ENCODE results near the gene SHC3. TPM values are rescaled to one million over a fixed set of nuclear protein-coding genes. Genes with fewer than 3 reads are reported as not detected.

Gene SHC3
- total RNA-seq, 2 donors from 2014 or later, result 1.0 to 1.7 TPM

DNA sequence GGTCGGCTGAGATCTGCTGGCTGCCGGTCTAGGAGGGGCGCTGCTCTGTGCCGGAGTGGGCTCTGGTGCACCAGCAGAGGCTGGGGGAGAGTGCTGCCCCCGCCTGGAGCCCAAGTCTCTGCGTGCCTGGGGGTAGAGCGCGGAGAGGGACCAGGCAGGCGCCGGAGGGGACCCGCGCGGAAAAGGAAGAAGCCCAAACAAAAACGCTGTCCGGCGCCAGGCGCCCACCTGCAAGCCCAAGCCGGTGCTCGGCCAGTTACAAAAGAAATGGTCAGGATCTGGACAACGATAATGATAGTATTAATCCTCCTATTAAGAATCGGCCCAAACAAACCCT, 187.9 kb downstream of the SHC3 start:
- no peak for DNase-seq (ENCODE audit: low spot score)
- Histone ChIP-seq H3K27me3 (no peaks in the 10 kb centered on the region), H3K9me3 (no peaks in the 10 kb centered on the region), H3K27ac (peak overlapping the region; percentile 85 to 90), H3K36me3 (peaks cover 7% of the 10 kb centered on the region), H3K4me3 (peak overlapping the region; percentile 83 to 89), H3K4me1 (peaks cover 0 to 40% of the 10 kb centered on the region in 2 donors)
- TF ChIP-seq, protein P1, sequence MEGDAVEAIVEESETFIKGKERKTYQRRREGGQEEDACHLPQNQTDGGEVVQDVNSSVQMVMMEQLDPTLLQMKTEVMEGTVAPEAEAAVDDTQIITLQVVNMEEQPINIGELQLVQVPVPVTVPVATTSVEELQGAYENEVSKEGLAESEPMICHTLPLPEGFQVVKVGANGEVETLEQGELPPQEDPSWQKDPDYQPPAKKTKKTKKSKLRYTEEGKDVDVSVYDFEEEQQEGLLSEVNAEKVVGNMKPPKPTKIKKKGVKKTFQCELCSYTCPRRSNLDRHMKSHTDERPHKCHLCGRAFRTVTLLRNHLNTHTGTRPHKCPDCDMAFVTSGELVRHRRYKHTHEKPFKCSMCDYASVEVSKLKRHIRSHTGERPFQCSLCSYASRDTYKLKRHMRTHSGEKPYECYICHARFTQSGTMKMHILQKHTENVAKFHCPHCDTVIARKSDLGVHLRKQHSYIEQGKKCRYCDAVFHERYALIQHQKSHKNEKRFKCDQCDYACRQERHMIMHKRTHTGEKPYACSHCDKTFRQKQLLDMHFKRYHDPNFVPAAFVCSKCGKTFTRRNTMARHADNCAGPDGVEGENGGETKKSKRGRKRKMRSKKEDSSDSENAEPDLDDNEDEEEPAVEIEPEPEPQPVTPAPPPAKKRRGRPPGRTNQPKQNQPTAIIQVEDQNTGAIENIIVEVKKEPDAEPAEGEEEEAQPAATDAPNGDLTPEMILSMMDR (IDR thresholded peaks at IDR 0.05), result peak in 1 of 2 donors; percentile 53

DNA sequence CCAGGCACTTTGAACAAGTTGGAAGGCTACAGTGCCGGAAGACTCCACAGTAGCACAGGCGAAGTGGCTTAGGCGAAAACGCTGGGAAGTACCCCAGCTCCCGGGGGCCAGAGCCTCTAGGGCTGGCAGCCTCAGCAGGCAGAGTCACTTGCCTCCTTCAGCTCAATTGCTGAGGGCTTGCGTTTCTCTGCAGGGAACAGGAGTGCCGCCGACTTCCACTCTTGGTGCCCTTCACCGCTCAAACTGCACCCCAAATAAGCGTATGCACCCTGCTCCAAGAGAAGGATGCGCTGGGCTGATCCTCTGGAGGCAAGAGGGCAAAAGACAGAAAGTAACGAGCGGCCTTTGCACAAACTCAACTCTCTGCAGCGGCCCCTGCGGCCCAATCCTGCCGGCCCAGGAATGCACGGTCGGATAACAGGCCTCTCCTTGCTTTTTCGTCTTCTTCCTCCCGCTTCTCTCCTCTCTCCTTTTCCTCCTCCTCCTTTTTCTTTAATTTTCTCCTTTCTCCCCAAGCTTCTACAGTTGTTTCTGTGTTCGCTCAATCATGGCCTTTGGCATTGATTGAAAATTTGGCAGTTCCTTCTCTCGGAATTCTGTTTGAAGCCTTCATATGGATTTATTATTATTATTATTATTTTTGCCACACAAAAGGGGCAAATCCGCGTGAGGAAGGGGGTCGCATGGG, 188.4 kb downstream of the SHC3 start:
- peaks cover 2% of the 10 kb centered on the region for H3K36me3 ChIP-seq
- H3K4me1 ChIP-seq, result peaks cover 0 to 40% of the 10 kb centered on the region in 2 donors
- TF ChIP-seq, protein P1 (IDR thresholded peaks at IDR 0.05), result no peak
- peak overlapping the region; percentile 85 to 90 for H3K27ac ChIP-seq
- H3K4me3 ChIP-seq, result peak overlapping the region in 1 of 2 donors; percentile 83
- no peak for DNase-seq (ENCODE audit: low spot score)
- H3K9me3 ChIP-seq, result no peaks in the 10 kb centered on the region
- no peaks in the 10 kb centered on the region for H3K27me3 ChIP-seq

DNA sequence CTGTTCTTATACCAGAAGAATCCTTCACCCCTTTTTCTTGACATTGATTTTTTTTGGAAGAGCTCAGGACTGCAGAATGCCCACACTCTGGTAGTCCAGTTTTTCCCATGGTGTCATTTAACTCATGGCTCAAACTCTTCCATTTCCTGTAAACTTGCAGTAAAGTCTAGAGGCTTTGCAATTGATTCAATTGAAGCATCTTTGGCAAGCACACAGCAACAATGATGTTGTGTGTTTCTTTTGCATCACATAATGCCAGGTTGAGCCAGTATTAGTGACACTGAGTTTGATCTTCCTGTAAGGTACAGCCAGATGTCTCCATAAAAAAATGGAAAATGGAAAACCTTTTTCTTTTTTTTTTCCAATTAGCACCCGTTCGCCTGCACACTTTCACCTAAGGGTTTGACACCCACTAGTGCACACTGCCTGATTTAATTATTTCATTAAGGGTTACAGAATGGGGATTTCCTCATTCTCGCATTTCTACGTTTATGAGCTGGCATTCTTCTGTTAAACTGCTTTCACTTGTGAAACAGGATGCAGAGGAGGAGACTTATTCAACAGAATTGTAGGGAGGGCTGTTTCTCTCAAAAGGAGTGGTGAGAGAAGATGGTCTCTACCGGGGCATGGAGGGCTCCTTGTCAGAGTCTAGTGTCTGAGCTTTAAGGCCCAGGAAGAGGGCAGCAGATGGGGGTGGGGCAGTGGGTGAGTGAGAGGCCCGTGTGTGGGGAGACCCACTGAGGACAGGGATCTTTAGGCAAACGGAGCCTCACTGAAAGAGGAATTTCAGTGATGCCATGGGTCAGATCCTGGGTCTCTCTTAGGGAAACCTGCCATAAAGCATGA, 189.6 kb downstream of the SHC3 start:
- DNase-seq (ENCODE audit: low spot score), result no peak
- Histone ChIP-seq H3K27me3 (no peaks in the 10 kb centered on the region), H3K36me3 (no peaks in the 10 kb centered on the region), H3K27ac (no peak overlapping the region), H3K9me3 (no peaks in the 10 kb centered on the region), H3K4me1 (peaks cover 0 to 36% of the 10 kb centered on the region in 2 donors), H3K4me3 (no peak overlapping the region)
- TF ChIP-seq, protein P1 (IDR thresholded peaks at IDR 0.05), result no peak

DNA sequence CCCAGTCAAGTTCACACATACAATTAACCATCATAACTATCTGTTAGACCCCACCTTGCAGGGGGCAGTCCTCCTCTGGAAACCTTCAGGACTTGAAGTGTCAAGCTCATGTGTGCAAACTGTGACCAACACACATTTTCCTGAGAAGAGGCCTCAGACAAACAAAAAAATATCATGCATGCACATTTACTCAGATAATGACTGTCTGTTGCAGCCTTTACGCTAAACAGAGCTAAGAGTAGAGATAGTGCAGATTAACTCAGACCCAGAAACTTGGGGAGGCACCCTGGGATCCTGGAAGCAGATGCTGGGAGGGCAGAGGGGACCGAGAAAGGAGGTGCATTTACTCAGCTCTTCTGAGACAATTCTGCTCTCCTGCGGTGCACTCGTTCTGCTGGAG, 191.0 kb downstream of the SHC3 start:
- no peaks in the 10 kb centered on the region for H3K27me3 ChIP-seq
- H3K9me3 ChIP-seq, result no peaks in the 10 kb centered on the region
- H3K27ac ChIP-seq, result no peak overlapping the region
- TF ChIP-seq, protein P1 (IDR thresholded peaks at IDR 0.05), result no peak
- DNase-seq (ENCODE audit: low spot score), result no peak
- H3K4me1 ChIP-seq, result peaks cover 0 to 24% of the 10 kb centered on the region in 2 donors
- H3K4me3 ChIP-seq, result no peak overlapping the region
- no peaks in the 10 kb centered on the region for H3K36me3 ChIP-seq

DNA sequence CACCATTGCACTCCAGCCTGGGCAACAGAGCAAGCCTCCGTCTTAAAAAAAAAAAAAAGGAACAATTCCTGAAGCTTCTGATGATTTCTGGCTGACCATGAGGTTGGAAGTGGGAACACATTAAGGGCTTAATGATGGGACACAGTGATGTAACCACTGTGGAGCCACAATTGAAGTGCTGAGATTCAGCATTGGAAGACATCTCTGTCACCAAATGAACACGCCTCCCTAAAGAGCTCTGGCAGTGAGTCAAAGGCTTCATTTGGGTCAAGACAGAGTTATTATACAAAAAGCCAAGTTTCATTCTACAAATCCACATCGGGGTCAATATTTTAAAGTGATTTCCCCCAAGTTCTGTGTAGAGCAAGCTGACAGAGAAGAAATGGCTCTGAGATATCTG, 191.8 kb downstream of the SHC3 start:
- H3K36me3 ChIP-seq, result no peaks in the 10 kb centered on the region
- H3K4me1 ChIP-seq, result peaks cover 0 to 16% of the 10 kb centered on the region in 2 donors
- H3K27me3 ChIP-seq, result no peaks in the 10 kb centered on the region
- DNase-seq (ENCODE audit: low spot score), result no peak
- no peak overlapping the region for H3K4me3 ChIP-seq
- TF ChIP-seq, protein P1 (IDR thresholded peaks at IDR 0.05), result no peak
- no peak overlapping the region for H3K27ac ChIP-seq
- H3K9me3 ChIP-seq, result peaks cover 0 to 5% of the 10 kb centered on the region in 2 donors

All from right atrium auricular region (tissue), 2 donors.